Measurements from ENCODE around the gene LGR4. TPM values are rescaled to one million over a fixed set of nuclear protein-coding genes. Genes with fewer than 3 reads are reported as not detected.

The LGR4 gene
- total RNA-seq, result 3.7 and 5.6 TPM in 2 replicates

GRCh38 chr11:27472398-27473016 is at the start of gene LGR4:
LGR4 (minus strand) TSS chr11:27472790; CDS start chr11:27472302, 488 bp downstream.

GRCh38 chr11:27506200-27507182 is 33.9 kb upstream of the LGR4 start, which contains the start of gene LIN7C:
LIN7C (minus strand) TSS chr11:27506769; CDS start chr11:27506752, 17 bp downstream.

GRCh38 chr11:27362749-27363575 is 109.6 kb downstream of the LGR4 start, which contains the start of gene CCDC34:
CCDC34 (minus strand) TSS chr11:27363215; CDS start chr11:27363194, 21 bp downstream.

Small RNA genes lying within 50 kb of the gene (small RNA-seq; reads per million reads assigned to genes)
- gene AC100771.1 (not detected), gene MIR8087 (not detected), gene RNA5SP339 (not detected)

Other genes starting within 250 kb of the LGR4 start
- gene CCDC34, start 109.6 kb downstream of the LGR4 start, total RNA-seq, result 2.7 and 2.9 TPM in 2 replicates
- 44.7 and 52.3 TPM in 2 replicates for gene LIN7C, start 34.0 kb upstream of the LGR4 start, total RNA-seq
- gene BDNF, start 227.7 kb upstream of the LGR4 start, total RNA-seq, result 1.1 and 3.9 TPM in 2 replicates